OCI-LY1 (cell line): ENCODE results near the gene THOC7.

Experiments
- H2AFZ ChIP-seq: fragments of 200-600 bp; sonication (generic), shearing (Covaris generic); 2 replicates; pipeline ENCODE4 v1.6.0; 2014; ENCODE audit warnings: antibody characterized with exemption, mild to moderate bottlenecking, low read length
- H3F3A ChIP-seq: fragments of 200-600 bp; sonication (generic), shearing (Covaris generic); 2 replicates; pipeline ENCODE4 v1.6.0; 2014; ENCODE audit warnings: mild to moderate bottlenecking, antibody characterized with exemption, low read length, moderate library complexity; ENCODE audit not compliant: insufficient read depth
- H3K27ac ChIP-seq: fragments of 200-600 bp; sonication (generic); 2 replicates; pipeline ENCODE4 v1.5.1; 2014; ENCODE audit warnings: low read length, mixed run types, mild to moderate bottlenecking, low read depth; ENCODE audit not compliant: poor library complexity, severe bottlenecking
- H3K27me3 ChIP-seq: fragments of 200-600 bp; sonication (generic); 2 replicates; pipeline ENCODE4 v1.6.0; 2014; ENCODE audit warnings: antibody characterized with exemption, mild to moderate bottlenecking, low read length, moderate library complexity; ENCODE audit not compliant: insufficient read depth
- H3K36me3 ChIP-seq: fragments of 200-600 bp; sonication (generic); 2 replicates; pipeline ENCODE4 v1.6.1; 2014; ENCODE audit warnings: mild to moderate bottlenecking, antibody characterized with exemption, low read length, moderate library complexity, mixed read lengths; ENCODE audit not compliant: insufficient read depth
- H3K4me1 ChIP-seq: fragments of 200-600 bp; sonication (generic); 2 replicates; pipeline ENCODE4 v1.5.1; 2014; ENCODE audit warnings: mild to moderate bottlenecking, low read length, moderate library complexity; ENCODE audit not compliant: insufficient read depth, severe bottlenecking
- H3K4me2 ChIP-seq: fragments of 200-600 bp; sonication (generic), shearing (Covaris generic); 2 replicates; pipeline ENCODE4 v1.6.1; 2014; ENCODE audit warnings: low read length
- H3K4me3 ChIP-seq: fragments of 200-600 bp; sonication (generic); 2 replicates; pipeline ENCODE4 v1.5.1; 2014; ENCODE audit warnings: low read length, low read depth, mild to moderate bottlenecking, mixed read lengths; ENCODE audit not compliant: poor library complexity, severe bottlenecking
- H3K79me2 ChIP-seq: fragments of 200-600 bp; shearing (Covaris generic); 2 replicates; pipeline ENCODE4 v1.6.1; 2016; ENCODE audit warnings: mixed run types, low read length, mixed read lengths; ENCODE audit not compliant: insufficient read depth
- H3K9ac ChIP-seq: fragments of 200-600 bp; sonication (generic), shearing (Covaris generic); 2 replicates; pipeline ENCODE4 v1.6.1; 2014; ENCODE audit warnings: mild to moderate bottlenecking, low read length, mixed read lengths
- H3K9me2 ChIP-seq: fragments of 200-600 bp; sonication (generic), shearing (Covaris generic); 2 replicates; pipeline ENCODE4 v1.6.1; 2014; ENCODE audit warnings: low read depth, mild to moderate bottlenecking, low read length, mixed read lengths
- H3K9me3 ChIP-seq: fragments of 200-600 bp; shearing (Covaris generic); 2 replicates; pipeline ENCODE4 v1.6.1; 2014; ENCODE audit warnings: low read length, mixed read lengths
- H4K20me1 ChIP-seq: fragments of 200-600 bp; sonication (generic), shearing (Covaris generic); 2 replicates; pipeline ENCODE4 v1.6.0; 2016; ENCODE audit warnings: mild to moderate bottlenecking, low read length; ENCODE audit not compliant: insufficient read depth
- CTCF ChIP-seq: fragments of 200-600 bp; sonication (generic), shearing (Covaris generic); IDR thresholded peaks from 2 replicates; pipeline ENCODE4 v1.5.1; 2017; ENCODE audit warnings: mild to moderate bottlenecking, antibody characterized with exemption, low read length, moderate library complexity, mixed read lengths
- EZH2 ChIP-seq: fragments of 200-600 bp; sonication (generic), shearing (Covaris generic); IDR thresholded peaks from 2 replicates; pipeline ENCODE4 v1.8.0; 2017; ENCODE audit warnings: borderline replicate concordance, mixed run types, mild to moderate bottlenecking, antibody characterized with exemption, low read length, moderate library complexity, mixed read lengths

The THOC7 gene

DNA sequence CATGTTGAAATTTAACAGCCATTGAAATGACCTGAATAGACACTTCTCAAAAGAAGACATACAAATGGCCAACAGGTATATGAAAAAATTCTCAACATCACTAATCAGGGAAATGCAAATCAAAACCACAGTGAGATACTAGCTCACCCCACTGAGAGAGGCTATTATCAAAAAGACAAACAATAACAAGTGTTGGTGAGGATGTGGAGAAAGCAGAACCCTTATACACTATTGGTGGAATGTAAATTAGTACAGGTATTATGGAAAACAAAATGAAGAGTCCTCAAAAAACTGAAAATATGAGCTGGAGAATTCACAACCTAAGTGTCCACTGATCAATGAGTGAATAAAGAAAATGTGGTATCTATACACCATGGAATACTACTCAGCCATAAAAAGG lies 21.5 kb downstream of the THOC7 start:
- Histone ChIP-seq H3K4me3 (no peak overlapping the region), H3K27me3 (no peaks in the 10 kb centered on the region), H3K4me2 (no peak overlapping the region), H3K4me1 (no peaks in the 10 kb centered on the region), H3F3A (no peaks in the 10 kb centered on the region), H4K20me1 (no peaks in the 10 kb centered on the region), H3K9me3 (no peaks in the 10 kb centered on the region), H3K79me2 (peaks cover 8% of the 10 kb centered on the region; the same call in 1 of the 2 replicates), H3K36me3 (peaks cover 7% of the 10 kb centered on the region), H3K27ac (no peak overlapping the region), H2AFZ (no peak overlapping the region), H3K9ac (no peak overlapping the region), H3K9me2 (no peaks in the 10 kb centered on the region)
- no peak for TF ChIP-seq EZH2
- TF ChIP-seq CTCF, result no peak

DNA sequence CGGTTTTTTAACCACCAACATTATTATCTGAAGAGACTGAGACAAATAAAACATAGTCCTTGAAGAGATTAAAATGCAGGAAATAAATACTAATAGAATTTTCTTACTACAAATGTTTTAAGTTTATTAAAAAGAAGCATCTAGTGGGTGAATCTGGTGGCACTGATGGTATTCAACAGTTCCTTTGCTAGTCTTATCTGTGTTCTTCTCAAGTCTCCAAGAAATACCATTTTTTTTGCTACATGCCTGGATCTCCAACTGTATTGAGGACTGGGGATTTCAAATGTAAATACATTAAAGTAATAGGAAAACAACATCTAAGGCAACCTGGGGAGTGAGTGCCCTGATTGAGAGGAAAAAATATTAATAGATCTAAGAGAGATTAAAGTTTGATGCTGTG lies 21.9 kb downstream of the THOC7 start:
- no peak overlapping the region for H3K4me2 ChIP-seq
- no peak for TF ChIP-seq CTCF
- no peak for TF ChIP-seq EZH2
- no peaks in the 10 kb centered on the region for H3K4me1 ChIP-seq
- H3K79me2 ChIP-seq, result peaks cover 8% of the 10 kb centered on the region; the same call in 1 of the 2 replicates
- H3K4me3 ChIP-seq, result no peak overlapping the region
- H3K27ac ChIP-seq, result no peak overlapping the region
- no peaks in the 10 kb centered on the region for H3K27me3 ChIP-seq
- no peak overlapping the region for H3K9ac ChIP-seq
- H2AFZ ChIP-seq, result no peak overlapping the region
- no peaks in the 10 kb centered on the region for H3F3A ChIP-seq
- H3K36me3 ChIP-seq, result peaks cover 11% of the 10 kb centered on the region
- H4K20me1 ChIP-seq, result no peaks in the 10 kb centered on the region
- no peaks in the 10 kb centered on the region for H3K9me2 ChIP-seq
- no peaks in the 10 kb centered on the region for H3K9me3 ChIP-seq

DNA sequence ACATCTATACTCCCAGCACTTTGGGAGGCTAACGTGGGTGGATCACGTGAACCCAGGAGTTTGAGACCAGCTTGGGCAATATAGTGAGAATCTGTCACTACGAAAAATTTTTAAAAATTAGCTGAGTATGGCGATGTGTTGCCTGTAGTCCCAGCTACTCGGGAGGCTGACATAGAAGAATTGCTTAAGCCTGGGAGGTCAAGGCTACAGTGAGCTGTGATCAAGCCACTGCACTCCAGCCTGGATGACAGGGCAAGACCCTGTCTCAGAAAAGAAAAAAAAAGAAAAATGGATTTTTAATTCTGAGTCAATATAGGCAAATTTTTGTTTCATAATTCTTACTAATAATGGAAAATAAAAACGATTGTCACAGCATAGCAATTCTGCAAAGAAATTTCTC lies 31.2 kb downstream of the THOC7 start:
- Histone ChIP-seq H3F3A (no peaks in the 10 kb centered on the region), H3K9me3 (no peaks in the 10 kb centered on the region), H3K36me3 (peaks cover 77% of the 10 kb centered on the region)

More for the DNA sequence above, 31.2 kb downstream of the THOC7 start:
- Histone ChIP-seq H3K9me2 (no peaks in the 10 kb centered on the region), H3K9ac (no peak overlapping the region), H3K4me1 (no peaks in the 10 kb centered on the region), H3K79me2 (no peaks in the 10 kb centered on the region), H3K27me3 (no peaks in the 10 kb centered on the region), H2AFZ (no peak overlapping the region), H4K20me1 (no peaks in the 10 kb centered on the region), H3K4me2 (no peak overlapping the region), H3K4me3 (no peak overlapping the region), H3K27ac (no peak overlapping the region)
- TF ChIP-seq EZH2 (no peak), CTCF (no peak)
